Smooth muscle cell of the coronary artery (primary cell): Measurements from ENCODE around the gene SLC25A44. TPM values are rescaled to one million over a fixed set of nuclear protein-coding genes. Genes with fewer than 3 reads are reported as not detected.

Experiments
- total RNA-seq: library from RNA; depleted of rRNA; stranded (reverse); fragments of >200 nt; gene quantifications from 2 replicates; pipeline ENCODE4 v1.2.3, GENCODE V29; 2014; ENCODE audit warnings: low replicate concordance

SLC25A44 gene, protein sequence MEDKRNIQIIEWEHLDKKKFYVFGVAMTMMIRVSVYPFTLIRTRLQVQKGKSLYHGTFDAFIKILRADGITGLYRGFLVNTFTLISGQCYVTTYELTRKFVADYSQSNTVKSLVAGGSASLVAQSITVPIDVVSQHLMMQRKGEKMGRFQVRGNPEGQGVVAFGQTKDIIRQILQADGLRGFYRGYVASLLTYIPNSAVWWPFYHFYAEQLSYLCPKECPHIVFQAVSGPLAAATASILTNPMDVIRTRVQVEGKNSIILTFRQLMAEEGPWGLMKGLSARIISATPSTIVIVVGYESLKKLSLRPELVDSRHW
- 4.1 and 6.8 TPM in 2 replicates for total RNA-seq

DNA sequence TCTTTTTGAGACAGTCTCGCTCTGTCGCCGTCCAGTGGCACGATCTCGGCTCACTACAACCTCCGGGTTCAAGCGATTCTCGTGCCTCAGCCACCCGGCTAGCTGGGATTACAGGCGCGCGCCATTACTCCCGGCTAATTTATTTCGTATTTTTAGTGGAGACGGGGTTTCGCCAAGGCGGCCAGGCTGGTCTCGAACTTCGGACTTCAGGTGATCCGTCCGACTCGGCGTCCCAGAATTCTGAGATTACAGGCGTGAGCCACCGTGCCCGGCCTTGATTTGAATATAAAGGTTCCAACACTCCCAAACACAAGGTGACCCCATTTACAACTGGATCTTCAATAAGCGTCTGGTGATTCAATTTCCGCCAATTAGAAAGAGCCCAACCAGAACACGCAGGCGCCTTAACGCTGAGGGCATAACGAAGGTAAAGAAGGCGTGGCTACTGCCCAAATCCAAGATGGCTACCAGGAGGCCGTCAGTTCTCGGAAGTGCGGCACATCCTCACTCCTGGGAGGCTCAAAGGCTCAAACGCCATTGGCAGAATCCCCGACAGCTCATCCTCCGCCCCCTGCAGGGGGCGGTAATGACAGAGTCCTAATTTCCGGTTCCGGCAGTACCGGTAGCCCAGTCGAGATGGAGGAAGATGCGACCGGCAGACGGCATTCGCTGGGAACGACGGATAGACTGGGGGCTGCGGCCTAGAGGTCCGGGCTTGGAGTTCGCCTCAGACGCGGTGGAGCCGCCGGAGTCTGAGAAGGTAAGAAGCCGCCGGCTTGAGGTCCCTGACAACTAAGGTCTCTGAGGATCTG is at the start of gene SLC25A44:
Gene SLC25A44 (plus strand): TSS at position 617 of the 812 bp plus-strand sequence. CDS start 5,744 bp downstream, outside the sequence.

DNA sequence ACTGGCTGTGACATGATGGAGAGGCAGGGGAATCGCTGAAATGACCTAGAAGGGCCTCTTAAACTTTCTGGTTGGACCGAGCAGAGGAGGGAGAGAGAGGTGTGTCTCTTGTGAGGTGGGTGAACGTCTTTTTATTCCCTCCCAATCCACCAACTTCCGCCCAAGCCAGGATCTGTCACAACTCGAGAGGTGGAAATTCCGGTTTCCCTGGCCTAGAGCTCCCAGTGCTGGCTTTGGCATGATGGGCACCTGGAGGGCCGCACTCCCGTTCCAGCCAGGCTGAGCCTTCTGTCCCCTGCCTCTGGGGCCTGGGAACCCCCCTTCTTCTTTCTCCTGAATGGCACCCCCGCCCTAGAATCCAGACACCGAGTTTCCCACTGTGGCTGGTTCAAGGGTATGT is 40.5 kb upstream of the SLC25A44 start, which contains the start of gene SEMA4A:
Gene SEMA4A (plus strand): TSS at position 224 of the 400 bp plus-strand sequence. CDS start 994 bp downstream, outside the sequence.

DNA sequence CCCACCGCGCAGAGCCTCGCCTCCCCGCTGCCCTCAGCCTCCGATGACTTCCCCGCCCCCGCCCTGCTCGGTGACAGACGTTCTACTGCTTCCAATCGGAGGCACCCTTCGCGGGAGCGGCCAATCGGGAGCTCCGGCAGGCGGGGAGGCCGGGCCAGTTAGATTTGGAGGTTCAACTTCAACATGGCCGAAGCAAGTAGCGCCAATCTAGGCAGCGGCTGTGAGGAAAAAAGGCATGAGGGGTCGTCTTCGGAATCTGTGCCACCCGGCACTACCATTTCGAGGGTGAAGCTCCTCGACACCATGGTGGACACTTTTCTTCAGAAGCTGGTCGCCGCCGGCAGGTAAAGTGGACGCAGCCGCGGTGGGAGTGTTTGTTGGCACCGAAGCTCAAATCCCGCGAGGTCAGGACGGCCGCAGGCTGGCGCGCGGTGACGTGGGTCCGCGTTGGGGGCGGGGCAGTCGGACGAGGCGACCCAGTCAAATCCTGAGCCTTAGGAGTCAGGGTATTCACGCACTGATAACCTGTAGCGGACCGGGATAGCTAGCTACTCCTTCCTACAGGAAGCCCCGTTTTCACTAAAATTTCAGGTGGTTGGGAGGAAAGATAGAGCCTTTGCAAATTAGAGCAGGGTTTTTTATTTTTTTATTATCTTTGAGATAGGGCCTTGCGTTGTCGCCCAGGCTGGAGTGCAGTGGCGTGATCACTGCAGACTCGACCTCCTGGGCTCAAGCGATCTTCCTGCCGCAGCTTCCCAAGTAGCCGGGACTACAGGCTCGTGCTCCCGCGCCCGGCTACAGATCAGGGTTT is 19.1 kb downstream of the SLC25A44 start, which contains the start of gene PMF1:
Gene PMF1 (plus strand): TSS at position 175 of the 811 bp plus-strand sequence. CDS start 9 bp downstream, at position 184.

DNA sequence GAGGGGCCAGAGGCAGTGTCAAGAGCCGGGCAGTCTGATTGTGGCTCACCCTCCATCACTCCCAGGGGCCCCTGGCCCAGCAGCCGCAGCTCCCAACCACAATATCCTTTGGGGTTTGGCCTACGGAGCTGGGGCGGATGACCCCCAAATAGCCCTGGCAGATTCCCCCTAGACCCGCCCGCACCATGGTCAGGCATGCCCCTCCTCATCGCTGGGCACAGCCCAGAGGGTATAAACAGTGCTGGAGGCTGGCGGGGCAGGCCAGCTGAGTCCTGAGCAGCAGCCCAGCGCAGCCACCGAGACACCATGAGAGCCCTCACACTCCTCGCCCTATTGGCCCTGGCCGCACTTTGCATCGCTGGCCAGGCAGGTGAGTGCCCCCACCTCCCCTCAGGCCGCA is 48.0 kb downstream of the SLC25A44 start, which contains the start of gene BGLAP:
Gene BGLAP (plus strand): TSS at position 259 of the 400 bp plus-strand sequence. CDS start 48 bp downstream, at position 307.

DNA sequence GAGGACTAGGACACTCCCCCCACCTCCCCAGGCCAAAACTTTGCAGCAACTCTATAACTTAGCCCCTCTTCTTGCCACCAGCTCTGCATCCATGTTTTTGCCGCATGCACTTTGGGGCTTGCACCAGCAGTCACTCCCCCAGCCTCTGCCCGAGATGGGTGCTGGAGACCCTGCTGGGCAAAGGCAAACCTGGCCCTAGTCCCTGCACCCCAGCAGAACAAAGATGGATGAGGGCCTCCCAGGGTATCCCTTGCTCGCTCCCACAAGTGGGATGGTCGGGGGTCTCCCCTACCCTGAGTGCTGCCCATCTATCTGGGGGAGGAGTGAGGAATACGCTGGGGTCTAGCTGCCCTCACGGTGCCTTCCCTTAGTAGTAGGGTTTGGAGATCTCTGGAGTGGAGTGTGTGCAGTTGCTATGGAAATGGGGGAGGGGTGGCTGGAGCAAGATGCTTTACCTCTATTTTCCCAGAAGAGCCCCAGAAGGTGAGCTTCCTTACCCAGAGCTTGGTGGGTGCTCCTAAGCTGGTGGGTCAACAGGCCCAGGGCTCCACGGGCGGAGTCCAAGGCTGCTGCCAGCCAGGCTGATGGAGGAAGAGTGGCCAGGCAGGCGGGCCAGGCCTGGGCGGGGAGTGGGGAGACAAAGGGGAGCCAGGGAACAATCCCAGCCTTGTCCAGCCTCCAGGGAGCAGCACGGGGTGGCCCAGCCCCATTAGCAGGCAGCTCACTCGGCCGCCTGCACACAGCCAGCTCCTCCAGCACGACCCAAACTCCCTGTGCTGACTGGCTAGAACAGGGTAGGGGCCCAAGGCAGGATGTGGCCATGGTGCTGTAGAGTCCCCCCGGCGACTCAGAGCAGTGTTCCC is 53.8 kb downstream of the SLC25A44 start, which contains the start of gene PAQR6:
Gene PAQR6 (minus strand): TSS at position 597 of the 863 bp plus-strand sequence. CDS start 1,325 bp downstream, outside the sequence.

Other genes with a start within 250 kb of the SLC25A44 start
- 88.8 and 153 TPM in 2 replicates for gene ARHGEF2, start 215.6 kb upstream of the SLC25A44 start, total RNA-seq
- gene SSR2, start 173.2 kb upstream of the SLC25A44 start, total RNA-seq: 445 and 519 TPM in 2 replicates
- gene UBQLN4, start 140.3 kb upstream of the SLC25A44 start, total RNA-seq: 4.1 and 14.1 TPM in 2 replicates
- 61.1 and 81.5 TPM in 2 replicates for gene LAMTOR2, start 139.3 kb upstream of the SLC25A44 start, total RNA-seq
- gene RAB25, start 132.9 kb upstream of the SLC25A44 start, total RNA-seq: not detected in 2 replicates
- 0.47 and 4.7 TPM in 2 replicates for gene MEX3A, start 111.6 kb upstream of the SLC25A44 start, total RNA-seq
- gene LMNA, start 79.4 kb upstream of the SLC25A44 start, total RNA-seq: 928 and 1,753 TPM in 2 replicates
- gene SEMA4A, start 40.5 kb upstream of the SLC25A44 start, total RNA-seq: 1.2 and 1.3 TPM in 2 replicates
- 16.0 and 31.4 TPM in 2 replicates for gene PMF1, start 18.9 kb downstream of the SLC25A44 start, total RNA-seq
- 0.23 TPM in 1 of 2 replicates, not detected in the other for gene BGLAP, start 48.1 kb downstream of the SLC25A44 start, total RNA-seq
- 0.12 and 0.23 TPM in 2 replicates for gene PAQR6, start 54.0 kb downstream of the SLC25A44 start, total RNA-seq
- gene SMG5, start 88.7 kb downstream of the SLC25A44 start, total RNA-seq: 28.3 and 35.6 TPM in 2 replicates
- 1.4 and 1.9 TPM in 2 replicates for gene TMEM79, start 90.2 kb downstream of the SLC25A44 start, total RNA-seq
- gene GLMP, start 101.6 kb downstream of the SLC25A44 start, total RNA-seq: 50.2 and 68.2 TPM in 2 replicates
- 0.23 TPM in 2 replicates for gene VHLL, start 105.2 kb downstream of the SLC25A44 start, total RNA-seq
- gene CCT3, start 144.2 kb downstream of the SLC25A44 start, total RNA-seq: 423 and 456 TPM in 2 replicates
- gene TSACC, start 144.4 kb downstream of the SLC25A44 start, total RNA-seq: not detected in 2 replicates
- gene RHBG, start 175.1 kb downstream of the SLC25A44 start, total RNA-seq: not detected in 2 replicates